ENCODE results near the gene ILF3.

DNA sequence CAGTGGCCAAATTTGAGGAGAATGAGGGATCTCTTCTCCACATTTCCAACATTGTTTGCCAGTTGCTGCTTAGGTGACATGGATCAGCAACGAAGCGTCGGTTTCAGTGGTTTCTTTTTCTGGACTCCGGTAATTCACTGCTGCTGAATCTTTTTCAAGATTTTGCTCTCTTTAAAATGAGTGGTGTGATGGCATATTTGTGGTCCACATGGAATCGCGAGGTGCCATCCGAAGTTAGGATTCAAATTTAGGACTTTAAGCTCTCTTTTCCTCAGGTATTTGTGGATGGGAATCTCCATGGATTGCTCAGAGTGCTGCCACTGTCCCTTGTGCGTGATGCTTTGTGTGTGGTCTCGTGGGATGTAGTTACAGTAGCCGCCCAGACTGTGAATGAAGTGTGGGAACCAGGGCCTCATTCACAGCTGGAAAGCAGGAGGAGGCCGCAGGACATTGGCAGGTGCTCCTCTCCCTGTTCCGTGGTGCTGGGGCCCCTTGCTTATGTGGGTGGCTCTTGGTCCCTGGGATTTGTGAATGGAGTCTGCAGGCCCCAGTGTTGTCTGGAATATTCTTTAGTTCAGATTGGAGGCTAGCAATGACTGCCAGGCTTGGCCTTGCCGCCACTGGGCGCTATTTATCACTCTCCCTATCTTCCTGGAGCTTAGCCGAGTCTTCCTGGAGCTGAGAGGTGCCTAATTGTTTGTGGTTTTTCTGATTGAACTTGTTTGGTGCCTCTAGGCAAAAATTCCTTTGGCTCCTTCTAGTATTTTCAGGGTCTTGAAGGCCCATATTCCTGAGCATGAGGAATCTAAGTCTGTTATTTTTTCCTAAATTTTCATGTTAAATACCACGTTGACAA is 1.5 kb downstream of the ILF3 start:
- TF ChIP-seq EP300 (IDR thresholded peaks at IDR 0.05) (no peak), POLR2A (IDR thresholded peaks at IDR 0.05) (no peak)
- TF ChIP-seq, protein P1, sequence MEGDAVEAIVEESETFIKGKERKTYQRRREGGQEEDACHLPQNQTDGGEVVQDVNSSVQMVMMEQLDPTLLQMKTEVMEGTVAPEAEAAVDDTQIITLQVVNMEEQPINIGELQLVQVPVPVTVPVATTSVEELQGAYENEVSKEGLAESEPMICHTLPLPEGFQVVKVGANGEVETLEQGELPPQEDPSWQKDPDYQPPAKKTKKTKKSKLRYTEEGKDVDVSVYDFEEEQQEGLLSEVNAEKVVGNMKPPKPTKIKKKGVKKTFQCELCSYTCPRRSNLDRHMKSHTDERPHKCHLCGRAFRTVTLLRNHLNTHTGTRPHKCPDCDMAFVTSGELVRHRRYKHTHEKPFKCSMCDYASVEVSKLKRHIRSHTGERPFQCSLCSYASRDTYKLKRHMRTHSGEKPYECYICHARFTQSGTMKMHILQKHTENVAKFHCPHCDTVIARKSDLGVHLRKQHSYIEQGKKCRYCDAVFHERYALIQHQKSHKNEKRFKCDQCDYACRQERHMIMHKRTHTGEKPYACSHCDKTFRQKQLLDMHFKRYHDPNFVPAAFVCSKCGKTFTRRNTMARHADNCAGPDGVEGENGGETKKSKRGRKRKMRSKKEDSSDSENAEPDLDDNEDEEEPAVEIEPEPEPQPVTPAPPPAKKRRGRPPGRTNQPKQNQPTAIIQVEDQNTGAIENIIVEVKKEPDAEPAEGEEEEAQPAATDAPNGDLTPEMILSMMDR (IDR thresholded peaks at IDR 0.05): no peak
